Body of pancreas (tissue), 2 donors: Measurements from ENCODE around the gene SRSF12. TPM values are rescaled to one million over a fixed set of nuclear protein-coding genes. Genes with fewer than 3 reads are reported as not detected.

Experiments
- small RNA-seq: library from RNA; depleted of rRNA; stranded (forward); fragments of <200 nt; gene quantifications from one replicate; pipeline ENCODE3, GENCODE V24; 2016
- total RNA-seq, 2 donors: library from RNA; depleted of rRNA; stranded (reverse); fragments of >200 nt; gene quantifications; one replicate each; pipeline ENCODE4 v1.1.0, GENCODE V29; 2016

Gene SRSF12
- total RNA-seq, 2 donors from 2014 or later, result 0.52 to 0.99 TPM

Small RNA genes lying within 50 kb of the gene (small RNA-seq; reads per million reads assigned to genes)
- gene RN7SL336P, result not detected
- 2.0 reads per million, percentile 70 among the genes with 10 or more reads in this experiment for gene RNU2-61P

Other genes with a start within 250 kb of the SRSF12 start
- gene RNGTT, start 154.5 kb downstream of the SRSF12 start, total RNA-seq, result 10 to 100 TPM in 1 of 2 donors, 1 to 10 TPM in 1; 9.9 to 15.2 TPM
- 100 to 1,000 TPM; 133 to 179 TPM for gene PNRC1, start 37.3 kb downstream of the SRSF12 start, total RNA-seq
- 10 to 100 TPM; 10.5 to 15.3 TPM for gene PM20D2, start 28.0 kb upstream of the SRSF12 start, total RNA-seq
- gene GABRR1, start 99.3 kb upstream of the SRSF12 start, total RNA-seq, result not detected
- 1 to 10 TPM in 1 of 2 donors, under 1 TPM in 1; 0.52 to 1.3 TPM for gene GABRR2, start 197.2 kb upstream of the SRSF12 start, total RNA-seq
- gene UBE2J1, start 234.7 kb upstream of the SRSF12 start, total RNA-seq, result 10 to 100 TPM; 23.4 to 27.8 TPM